ENCODE measurements around the gene TMEM271. TPM values are rescaled to one million over a fixed set of nuclear protein-coding genes. Genes with fewer than 3 reads are reported as not detected.

Gene TMEM271
- total and polyA plus RNA-seq, 10 of the 15 experiments (the other 5 are each of a cell fraction or from before 2014, with no cell fraction given): not detected

DNA sequence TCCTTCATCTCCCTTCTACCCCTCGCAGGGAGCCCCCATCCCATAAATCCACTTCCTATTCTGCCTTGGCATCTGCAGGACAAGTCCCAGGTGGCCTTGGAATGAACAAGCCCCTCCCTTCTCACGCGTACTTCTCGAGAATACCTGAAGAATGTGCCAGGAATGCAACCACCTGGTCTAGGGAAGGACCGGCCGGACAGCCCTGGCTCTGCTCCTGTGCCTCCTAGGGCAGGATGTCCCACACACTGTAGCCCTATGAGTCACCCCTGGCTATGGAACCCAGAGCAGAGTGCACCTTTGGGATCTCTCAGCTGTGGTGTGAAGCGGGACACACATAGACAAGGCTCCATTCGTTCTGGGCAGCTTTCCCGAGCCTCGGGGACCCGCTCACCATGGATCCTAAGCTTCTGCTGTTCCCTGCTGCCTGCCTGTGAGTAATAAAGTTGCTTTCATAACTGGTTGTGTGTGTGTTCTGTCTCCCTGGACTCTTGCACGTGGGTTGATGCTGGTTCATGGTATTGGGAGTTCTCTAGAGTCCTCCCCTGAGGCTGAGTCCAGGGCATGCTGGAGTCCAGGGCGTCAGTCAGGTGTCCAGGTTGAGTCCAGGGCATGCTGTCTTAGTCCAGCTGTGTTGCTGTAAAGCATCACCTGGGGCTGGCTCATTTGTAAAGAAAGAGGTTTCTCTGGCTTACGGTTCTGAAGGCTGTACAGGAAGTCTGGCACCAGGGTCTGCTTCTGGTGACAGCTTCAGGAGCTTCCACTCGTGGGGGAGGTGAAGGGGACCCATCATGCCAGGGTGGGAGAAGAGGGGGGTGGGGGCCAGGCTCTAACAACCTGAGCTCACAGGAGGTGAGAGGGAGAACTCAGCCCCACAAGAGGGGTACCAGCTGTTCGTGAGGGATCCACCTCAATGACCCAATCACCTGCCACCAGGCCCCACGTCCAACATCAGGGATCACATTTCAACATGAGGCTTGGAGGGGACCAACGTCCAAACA, 41.8 kb upstream of the TMEM271 start (continued):
- no peak for TF ChIP-seq CEBPZ (IDR thresholded peaks at IDR 0.05; ENCODE audit: low read depth, low read length)

DNA sequence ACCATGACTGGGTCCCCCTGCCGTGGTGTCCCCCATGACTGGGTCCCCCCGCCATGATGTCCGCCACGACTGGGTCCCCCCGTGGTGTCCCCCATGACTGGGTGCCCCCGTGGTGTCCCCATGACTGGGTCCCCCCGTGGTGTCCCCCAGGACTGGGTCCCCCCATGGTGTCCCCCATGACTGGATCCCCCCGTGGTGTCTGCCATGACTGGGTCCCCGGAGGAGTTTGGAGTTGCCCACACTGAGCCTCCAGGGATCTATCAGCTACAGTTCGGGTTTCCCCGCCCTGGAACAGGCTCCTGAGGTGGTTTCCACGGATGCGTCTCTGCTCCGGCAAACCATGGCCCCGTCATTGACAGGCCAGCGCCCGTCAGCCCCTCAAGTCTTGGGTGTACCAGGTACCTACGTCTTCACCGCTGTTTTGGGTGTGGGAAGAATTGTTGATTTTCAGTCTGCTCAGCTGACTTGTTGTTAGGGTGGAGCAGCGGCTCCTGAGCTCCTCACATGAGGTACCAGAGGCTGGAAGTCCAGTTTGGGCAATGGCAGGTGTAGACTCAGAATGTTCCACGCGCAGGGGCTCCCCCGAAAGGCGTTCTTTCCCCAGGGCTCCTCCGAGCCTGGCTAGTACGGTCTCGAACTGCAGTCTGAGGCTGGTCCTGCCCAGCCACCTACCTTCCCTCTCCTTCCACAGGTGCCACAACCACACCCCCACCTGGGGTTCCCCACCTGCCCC, 41.0 kb upstream of the TMEM271 start:
- WGBS (ENCODE audit: insufficient coverage, insufficient replicate concordance, low lambda C conversion rate, missing lambda C conversion rate): 78% methylated on average over 18 of the region's 27 CpGs
- Histone ChIP-seq H3K4me1 (ENCODE audit: control insufficient read depth, insufficient read depth, low read length) (no peaks in the 10 kb centered on the region), H2AFZ (ENCODE audit: control insufficient read depth, low read depth, low read length) (no peak overlapping the region), H3K4me2 (ENCODE audit: control insufficient read depth, insufficient read depth) (no peak overlapping the region), H3K27ac (ENCODE audit: control insufficient read depth, insufficient read depth) (no peak overlapping the region), H3K36me3 (ENCODE audit: control insufficient read depth in 2 of 2, insufficient read depth in 2 of 2, low read length in 1 of 2) (no peaks in the 10 kb centered on the region), H3K9ac (ENCODE audit: control insufficient read depth, insufficient read depth, low read length) (no peak overlapping the region), H3K27me3 (replicated peaks in 1 of 2; ENCODE audit: control insufficient read depth in 2 of 2, insufficient read depth in 2 of 2, low read length in 1 of 2) (no peaks in the 10 kb centered on the region), H3K4me3 (no peak overlapping the region), H3K79me2 (ENCODE audit: control insufficient read depth, insufficient read depth, low read length) (no peaks in the 10 kb centered on the region), H3K9me3 (replicated peaks; ENCODE audit: control insufficient read depth, insufficient read depth, low read length) (no peaks in the 10 kb centered on the region; the same call in 2 of the 3 replicates), H4K20me1 (ENCODE audit: control insufficient read depth, insufficient read depth) (no peaks in the 10 kb centered on the region)
- in situ Hi-C loops (cut with MboI): no loop called here
- FAIRE-seq (no peak), ATAC-seq (no peak), DNase-seq (ENCODE audit: low read depth, low spot score) (no peak)
- POLR2A ChIA-PET: no interaction called here
- RAD21 ChIA-PET (ENCODE audit: unreplicated experiment): no interaction called here
- SMC1A ChIA-PET (ENCODE audit: uncharacterized antibody, unreplicated experiment): no interaction called here
- BruUV-seq (replicated peaks): no TSS peak
- CTCF ChIA-PET: no interaction called here
- intact Hi-C loops (cut with micrococcal nuclease; ENCODE audit: unreplicated experiment): no loop called here
- TF ChIP-seq BACH1 (IDR thresholded peaks at IDR 0.05; ENCODE audit: borderline replicate concordance): no peak
- TF ChIP-seq SIN3A (IDR thresholded peaks at IDR 0.05; ENCODE audit: low read depth, low read length): no peak
- TF ChIP-seq MLLT1 (IDR thresholded peaks at IDR 0.05): no peak
- no peak for TF ChIP-seq SREBF2 (IDR thresholded peaks at IDR 0.05; ENCODE audit: low read length)
- no peak for TF ChIP-seq CREB1 (IDR thresholded peaks at IDR 0.05; ENCODE audit: low read depth)
- no peak for TF ChIP-seq PBX3 (IDR thresholded peaks at IDR 0.05; ENCODE audit: insufficient replicate concordance, low read depth, low read length)
- TF ChIP-seq ELK1 (IDR thresholded peaks at IDR 0.05; ENCODE audit: low read depth, low read length): no peak
- TF ChIP-seq CBX5 (IDR thresholded peaks at IDR 0.05; ENCODE audit: low read depth): no peak
- TF ChIP-seq KAT2A (conservative IDR thresholded peaks at IDR 0.05; ENCODE audit: control insufficient read depth, low read depth, low read length): no peak
- no peak for TF ChIP-seq EZH2 (IDR thresholded peaks at IDR 0.05; ENCODE audit: borderline replicate concordance, control insufficient read depth, low read depth, low read length)
- no peak for TF ChIP-seq POLR2AphosphoS2 (IDR thresholded peaks at IDR 0.05; ENCODE audit: low read depth, low read length)
